22Rv1 (cell line): ENCODE data around the gene MARK4.

Experiments
- ZFX ChIP-seq: fragments of 450-650 bp; IDR thresholded peaks from 2 replicates; pipeline ENCODE4 v1.6.1; 2017; ENCODE audit warnings: antibody characterized with exemption, borderline replicate concordance
- TF ChIP-seq, protein P1 (sequence below): fragments of 450-650 bp; IDR thresholded peaks from 2 replicates; pipeline ENCODE4 v1.5.1; 2017; ENCODE audit warnings: mild to moderate bottlenecking

DNA sequence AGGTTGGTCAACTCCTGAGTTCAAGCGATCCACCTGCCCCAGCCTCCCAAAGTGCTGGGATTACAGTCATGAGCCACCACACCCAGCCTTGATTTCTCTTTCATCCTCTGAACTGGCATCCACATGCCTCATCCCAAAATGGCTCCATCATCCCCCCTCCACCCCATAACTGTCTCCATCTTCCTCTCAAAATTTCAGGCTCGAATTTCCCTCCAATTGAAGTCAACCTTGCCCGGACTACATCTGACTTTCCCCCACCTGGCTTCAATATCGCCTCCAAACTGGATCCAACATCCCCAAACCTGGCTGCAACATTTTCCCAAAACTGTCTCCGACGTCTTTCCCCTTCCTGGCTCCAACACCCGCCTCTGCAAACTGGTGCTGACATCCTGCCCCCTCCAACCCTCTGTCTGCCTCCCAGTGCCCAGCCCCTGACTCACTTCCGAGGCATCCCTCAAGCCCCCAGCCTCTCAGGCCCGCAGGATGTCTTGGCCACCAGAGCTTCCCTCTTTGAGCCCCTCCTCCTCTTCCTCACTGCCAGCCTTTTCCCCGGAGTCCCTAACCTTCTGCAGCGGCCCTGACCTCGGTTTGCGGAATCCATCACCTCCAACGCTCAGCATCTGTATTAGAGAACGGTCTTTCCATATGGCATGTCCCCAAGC lies 6.8 kb upstream of the MARK4 start:
- TF ChIP-seq, protein P1, sequence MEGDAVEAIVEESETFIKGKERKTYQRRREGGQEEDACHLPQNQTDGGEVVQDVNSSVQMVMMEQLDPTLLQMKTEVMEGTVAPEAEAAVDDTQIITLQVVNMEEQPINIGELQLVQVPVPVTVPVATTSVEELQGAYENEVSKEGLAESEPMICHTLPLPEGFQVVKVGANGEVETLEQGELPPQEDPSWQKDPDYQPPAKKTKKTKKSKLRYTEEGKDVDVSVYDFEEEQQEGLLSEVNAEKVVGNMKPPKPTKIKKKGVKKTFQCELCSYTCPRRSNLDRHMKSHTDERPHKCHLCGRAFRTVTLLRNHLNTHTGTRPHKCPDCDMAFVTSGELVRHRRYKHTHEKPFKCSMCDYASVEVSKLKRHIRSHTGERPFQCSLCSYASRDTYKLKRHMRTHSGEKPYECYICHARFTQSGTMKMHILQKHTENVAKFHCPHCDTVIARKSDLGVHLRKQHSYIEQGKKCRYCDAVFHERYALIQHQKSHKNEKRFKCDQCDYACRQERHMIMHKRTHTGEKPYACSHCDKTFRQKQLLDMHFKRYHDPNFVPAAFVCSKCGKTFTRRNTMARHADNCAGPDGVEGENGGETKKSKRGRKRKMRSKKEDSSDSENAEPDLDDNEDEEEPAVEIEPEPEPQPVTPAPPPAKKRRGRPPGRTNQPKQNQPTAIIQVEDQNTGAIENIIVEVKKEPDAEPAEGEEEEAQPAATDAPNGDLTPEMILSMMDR = no peak
- TF ChIP-seq ZFX = no peak
